HTR-8/SVneo (cell line): Measurements from ENCODE around the gene SLC30A5.
A peak's percentile ranks its signal among the peaks of the same experiment; 100 is the strongest.
"Not testable (repeated sequence)": the region's sequence is repeated elsewhere in the genome, so short reads cannot be mapped to it uniquely, and the experiment has no call there.

ENCODE experiments used
- DNase-seq: peaks from one replicate; pipeline ENCODE4 v3.0.0; 2011; ENCODE audit warnings: low spot score, mixed read lengths; ENCODE audit not compliant: insufficient read length
- FAIRE-seq: peaks from 2 replicates; lab custom pipeline; 2011; peaks lifted over from hg19 to GRCh38; lab: Jason Lieb, UNC

Gene SLC30A5

DNA sequence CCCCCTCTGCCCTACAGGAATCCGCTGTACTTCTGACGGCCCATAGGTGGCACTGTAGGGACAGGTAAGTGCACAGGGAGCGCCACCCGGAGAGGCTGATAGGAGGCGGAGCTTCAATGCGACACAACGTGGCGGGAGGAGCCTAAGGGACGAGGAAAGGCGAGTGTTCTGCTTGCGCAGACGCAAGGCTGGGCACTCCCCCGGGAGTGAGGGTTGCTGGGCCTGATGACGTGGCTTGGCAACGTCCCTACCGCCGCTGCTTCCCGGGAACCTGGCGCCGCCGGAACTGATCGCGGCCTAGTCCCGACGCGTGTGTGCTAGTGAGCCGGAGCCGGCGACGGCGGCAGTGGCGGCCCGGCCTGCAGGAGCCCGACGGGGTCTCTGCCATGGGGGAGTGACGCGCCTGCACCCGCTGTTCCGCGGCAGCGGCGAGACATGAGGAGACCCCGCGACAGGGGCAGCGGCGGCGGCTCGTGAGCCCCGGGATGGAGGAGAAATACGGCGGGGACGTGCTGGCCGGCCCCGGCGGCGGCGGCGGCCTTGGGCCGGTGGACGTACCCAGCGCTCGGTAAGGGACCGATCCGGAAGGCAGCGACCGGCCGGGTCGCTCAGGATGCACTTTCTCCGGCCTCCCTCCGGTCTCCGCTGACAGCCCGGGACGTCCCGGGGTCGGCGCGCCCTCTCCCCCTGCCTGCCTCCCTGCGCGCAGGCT is at the start of gene SLC30A5:
TSS of gene SLC30A5 (plus strand) at position 244 of the 712 bp plus-strand sequence. CDS start at position 486, 242 bp downstream.
- FAIRE-seq, result peak; percentile 98

DNA sequence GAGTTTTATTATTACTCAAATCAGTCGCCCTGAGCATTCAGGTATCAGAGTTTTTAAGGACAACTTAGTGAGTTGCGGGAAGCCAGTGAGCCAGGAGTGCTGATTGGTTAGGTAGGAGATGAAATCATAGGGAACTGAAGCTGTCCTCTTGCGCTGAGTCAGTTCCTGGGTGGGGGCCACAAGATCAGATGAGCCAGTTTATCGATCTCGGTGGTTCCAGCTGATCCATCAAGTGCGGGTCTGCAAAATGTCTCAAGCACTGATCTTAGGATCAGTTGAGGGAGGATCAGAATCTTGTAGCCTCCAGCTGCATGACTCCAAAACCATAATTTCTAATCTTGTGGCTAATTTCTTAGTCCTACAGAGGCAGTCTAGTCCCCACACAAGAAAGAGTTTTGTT is 48.6 kb upstream of the SLC30A5 start:
- DNase-seq, FAIRE-seq: not testable (repeated sequence)

More for the DNA sequence above, at the start of gene SLC30A5:
- peak; percentile 99 for DNase-seq

DNA sequence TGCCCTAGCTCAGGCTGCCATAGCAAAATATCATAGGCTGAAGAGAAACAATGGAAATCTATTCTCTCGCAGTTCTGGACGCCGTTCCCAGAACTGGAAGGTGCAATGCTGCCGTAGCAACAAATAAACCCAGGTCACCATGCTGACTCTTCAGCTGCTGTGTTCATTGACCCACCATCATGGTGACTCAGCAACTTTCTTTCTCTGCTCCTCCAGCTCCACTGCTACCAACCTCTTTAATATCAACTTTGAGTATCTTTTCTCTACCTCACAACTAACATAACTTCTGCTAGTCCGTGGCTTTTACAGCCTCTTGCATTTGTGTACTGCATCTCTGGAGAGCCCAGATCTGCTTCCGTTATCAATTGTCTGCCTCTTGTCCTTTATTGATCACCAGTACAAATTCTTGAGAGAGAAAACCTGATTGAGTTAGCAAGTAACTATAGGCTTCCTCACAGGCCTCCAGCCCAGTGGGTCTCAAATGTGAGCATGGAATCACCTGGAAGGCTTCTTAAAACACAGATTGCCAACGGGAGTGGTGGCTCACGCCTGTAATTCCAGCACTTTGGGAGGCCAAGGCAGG is 47.3 kb upstream of the SLC30A5 start:
- FAIRE-seq, result no peak
- DNase-seq, result no peak

DNA sequence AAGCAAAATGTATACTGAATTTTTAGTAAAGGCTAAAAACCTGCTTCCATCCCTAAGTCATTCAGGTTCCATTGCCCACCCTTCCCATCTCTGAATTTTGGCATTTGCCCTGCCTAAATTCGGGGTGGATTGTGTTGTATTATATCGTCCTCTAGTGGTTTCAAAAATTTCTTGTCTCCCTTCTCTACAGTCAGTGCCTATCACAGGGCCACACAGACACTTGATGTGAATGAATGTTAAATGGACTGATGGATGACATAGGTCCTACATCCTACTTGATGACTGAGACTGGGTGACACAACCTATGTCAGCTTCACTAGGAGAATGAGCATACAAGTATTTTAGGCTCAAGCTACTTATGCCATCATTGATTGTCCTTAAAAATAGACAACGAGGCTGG is 45.6 kb upstream of the SLC30A5 start:
- FAIRE-seq (no peak), DNase-seq (no peak)

DNA sequence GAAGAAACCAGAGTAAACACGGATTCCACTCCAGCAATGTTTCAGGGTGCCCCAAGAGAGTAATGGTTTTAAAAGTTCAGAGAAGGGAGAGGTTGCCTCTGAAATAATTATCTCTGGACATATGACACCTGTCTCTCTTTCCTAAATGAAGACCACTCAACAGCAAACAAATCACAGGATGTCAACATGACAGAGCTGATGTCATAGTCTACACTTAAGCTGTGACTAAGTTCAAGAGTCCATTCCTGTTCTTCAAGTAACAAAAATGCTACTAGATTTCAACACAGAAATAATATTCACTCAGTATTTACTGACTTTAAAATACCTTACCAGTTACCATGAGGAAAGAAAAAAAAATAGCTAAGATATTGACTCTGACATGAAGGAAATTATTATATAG is 44.7 kb upstream of the SLC30A5 start:
- no peak for FAIRE-seq
- DNase-seq, result no peak

DNA sequence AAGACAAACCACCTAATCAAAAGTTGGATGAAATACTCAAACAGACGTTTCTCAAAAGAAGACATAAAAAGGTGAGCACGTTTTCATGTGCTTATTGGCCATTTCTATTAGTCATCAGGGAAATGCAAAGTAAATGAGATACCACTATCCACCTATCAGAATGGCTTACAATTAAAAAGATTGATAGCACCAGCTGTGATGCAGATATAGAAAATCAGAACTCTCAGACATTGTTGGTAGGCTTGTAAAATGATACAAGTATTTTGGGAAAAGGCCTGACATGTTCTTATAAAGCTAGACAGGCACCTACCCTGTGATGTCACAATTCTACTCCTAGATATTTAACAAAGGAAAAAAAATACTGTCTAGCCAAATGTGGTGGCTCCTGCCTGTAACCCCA is 44.0 kb upstream of the SLC30A5 start:
- no peak for DNase-seq
- FAIRE-seq, result no peak

DNA sequence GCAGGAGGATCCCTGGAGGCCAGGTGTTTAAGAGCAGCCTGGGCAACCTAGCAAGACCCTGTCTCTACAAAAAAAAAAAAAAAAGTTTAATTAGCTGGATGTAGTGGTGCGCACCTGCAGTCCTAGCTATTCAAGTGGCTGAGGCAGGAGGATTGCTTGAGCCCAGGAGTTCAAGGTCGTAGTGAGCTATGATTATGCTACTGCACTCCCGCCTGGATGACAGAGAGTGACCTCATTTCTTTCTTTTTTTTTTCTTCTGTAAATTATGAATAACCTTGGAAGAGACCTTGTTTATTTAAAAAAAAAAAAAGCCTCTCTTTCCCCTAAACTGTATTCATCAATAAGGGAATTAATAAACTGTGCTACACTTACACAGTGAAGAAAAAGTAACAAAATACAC is 43.6 kb upstream of the SLC30A5 start:
- no peak for FAIRE-seq
- no peak for DNase-seq

DNA sequence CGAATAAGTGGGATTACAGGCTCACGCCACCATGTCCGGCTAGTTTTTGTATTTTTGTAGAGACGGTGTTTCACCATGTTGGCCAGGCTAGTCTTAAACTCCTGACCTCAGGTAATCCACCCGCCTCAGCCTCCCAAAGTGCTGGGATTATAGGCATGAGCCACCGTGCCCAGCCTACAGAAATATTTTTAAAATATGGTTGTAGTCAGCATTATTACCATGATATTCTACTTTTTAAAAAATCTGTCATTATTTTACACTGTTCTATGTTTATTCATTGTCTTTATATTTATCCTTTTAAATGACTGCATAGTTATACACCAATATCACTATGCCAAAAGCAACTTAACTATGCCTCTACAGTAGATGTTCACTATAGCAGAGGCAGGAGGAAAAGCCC is 41.6 kb upstream of the SLC30A5 start:
- no peak for FAIRE-seq

DNA sequence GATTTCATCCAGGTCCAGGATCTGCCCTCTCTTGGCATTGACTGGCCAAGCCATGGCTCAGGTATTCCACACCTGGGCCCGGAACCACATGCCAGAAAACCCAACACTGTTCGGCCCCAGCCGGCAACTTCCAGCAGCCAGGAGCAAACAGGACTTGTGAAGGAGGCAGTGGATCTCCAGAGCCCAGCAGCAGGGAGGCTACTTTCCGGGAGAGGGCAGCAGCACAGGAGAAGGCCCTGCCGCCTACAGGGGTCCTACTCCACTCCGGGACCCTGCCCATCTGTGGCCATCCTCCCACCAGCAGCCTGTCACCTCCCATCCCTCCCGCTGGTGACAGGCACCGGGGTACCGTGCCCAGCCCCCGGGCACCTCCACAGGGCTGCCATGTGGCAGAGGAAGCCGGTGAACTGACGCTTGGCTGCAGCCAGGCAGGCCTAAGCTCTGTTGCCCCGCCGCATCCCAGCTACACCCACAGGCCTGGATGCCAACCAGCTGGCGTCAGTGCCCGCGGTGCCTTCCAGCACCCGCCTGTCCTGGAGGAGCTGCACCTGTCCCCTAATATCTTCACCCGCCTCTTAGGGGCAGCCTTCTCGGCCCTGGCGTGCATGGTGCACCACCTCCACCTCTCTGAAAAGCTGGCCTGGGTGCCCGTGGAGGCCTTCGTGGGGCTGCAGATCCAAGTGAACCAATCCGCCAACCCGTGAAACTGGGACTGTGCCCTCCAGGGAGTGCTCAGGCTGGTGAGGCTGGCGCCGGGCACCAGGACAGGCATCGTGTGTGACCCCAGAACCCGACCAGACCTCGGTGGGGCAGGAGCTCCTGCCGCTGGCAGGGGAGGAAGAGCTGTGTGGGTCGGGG is 18.9 kb upstream of the SLC30A5 start:
- no peak for DNase-seq
- FAIRE-seq, result no peak

More for the DNA sequence above, 41.6 kb upstream of the SLC30A5 start:
- DNase-seq, result no peak

DNA sequence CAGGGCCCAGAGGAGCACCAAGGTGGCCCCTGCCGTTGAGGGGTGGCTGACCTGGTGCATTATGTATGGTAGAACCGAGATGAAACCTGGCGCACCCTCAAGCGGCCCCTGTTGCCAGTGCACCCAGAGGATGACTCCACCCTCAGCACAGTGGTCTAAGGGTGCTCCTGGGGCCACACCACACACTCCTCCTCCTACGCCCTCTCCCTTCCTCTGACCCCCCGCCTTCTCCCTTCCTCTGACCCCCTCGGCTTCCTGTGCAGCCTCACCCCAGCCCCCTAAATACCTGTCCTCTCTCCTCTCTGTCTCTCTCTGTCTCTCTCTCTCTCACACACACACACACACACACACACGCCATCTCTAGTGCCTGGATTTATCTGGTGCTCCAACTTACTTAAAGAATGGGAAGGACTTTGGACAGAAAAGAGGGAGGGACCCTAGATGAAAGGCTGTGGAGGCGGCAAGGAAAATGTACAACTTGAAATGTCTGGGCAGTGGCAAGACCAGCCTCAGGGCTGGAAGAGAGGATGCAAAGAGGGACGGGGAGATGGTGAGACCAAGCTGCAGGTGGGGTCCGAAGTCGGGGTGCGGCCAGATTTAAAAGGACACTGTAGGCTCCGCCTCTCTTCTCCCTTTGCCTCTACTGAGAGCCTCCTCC is 18.2 kb upstream of the SLC30A5 start:
- no peak for DNase-seq
- no peak for FAIRE-seq

DNA sequence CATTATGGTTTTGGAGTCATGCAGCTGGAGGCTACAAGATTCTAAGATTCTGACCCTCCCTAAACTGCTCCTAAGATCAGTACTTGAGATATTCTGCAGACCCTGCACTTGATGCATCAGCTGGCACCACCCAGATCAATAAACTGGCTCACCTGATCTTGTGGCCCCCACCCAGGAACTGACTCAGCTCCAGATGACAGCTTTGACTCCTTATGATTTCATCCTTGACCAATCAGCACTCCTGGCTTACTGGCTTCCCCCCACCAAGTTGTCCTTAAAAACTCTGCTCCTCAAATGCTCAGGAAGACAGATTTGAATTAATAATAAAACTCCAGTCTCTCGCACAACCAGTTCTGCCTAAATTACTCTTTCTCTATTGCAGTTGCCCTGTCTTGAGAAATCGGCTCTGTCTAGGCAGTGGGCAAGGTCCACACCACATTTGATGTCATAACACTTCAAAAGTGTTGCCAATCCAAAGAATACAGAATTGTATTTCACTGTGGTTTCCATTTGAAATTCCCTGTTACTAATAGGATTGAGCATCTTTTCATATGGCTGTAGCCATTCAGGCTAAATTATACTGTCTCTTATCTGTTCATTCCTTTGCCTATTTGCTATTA is 14.8 kb upstream of the SLC30A5 start:
- FAIRE-seq, result no peak
- DNase-seq, result no peak

DNA sequence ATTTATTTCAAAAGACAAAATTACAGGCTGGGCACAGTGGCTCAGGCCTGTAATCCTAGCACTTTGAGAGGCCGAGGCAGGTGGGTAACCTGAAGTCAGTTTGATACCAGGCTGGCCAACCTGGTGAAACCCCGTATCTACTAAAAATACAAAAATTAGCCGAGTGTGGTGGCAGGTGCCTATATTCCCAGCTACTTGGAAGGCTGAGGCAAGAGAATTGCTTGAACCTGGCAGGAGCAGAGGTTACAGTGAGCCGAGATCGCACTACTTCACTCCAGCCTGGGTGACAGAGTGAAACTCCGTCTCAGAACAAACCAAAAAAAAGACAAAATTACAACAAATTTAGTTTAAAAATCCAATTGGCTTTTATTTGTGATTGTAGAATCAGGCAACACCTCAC is 14.3 kb upstream of the SLC30A5 start:
- no peak for DNase-seq
- FAIRE-seq, result no peak

DNA sequence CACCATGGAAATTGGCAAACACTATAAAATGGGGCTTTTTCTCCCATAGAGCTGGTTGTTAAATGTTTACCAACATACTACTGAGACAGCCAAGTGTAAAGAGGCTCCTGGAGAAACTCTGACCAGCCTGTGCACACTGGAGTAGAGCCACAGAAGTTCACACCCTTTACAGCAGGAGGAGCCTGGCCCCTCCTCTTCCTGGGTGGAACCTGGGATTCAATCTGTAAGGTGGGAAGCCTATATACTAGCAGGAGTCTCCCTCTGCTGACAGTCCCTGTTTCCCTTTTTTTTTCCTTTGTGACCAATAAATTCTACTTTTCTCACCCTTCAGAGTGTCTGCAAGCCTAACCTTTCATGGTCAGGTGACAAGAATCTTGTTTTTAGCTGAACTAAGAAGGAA is 10.4 kb upstream of the SLC30A5 start:
- no peak for DNase-seq
- no peak for FAIRE-seq

DNA sequence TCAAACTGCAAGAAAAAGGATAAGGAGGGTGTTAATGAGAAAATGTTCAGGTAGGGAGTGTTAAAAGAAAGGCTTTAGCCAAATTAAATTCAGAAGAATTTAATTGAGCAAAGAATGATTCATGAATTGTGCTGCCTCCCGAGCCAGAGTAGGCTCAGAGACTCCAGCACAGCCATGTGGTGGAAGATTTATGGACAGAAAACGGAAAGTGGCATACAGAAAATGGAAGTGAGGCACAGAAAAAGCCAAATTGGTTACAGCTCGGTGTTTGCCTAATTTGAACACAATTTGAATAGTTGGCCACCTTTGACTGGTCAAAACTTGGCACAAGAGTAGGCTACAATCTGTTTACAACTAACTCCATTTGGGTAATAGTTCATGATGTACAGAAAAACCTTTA is 9.6 kb upstream of the SLC30A5 start:
- no peak for DNase-seq

DNA sequence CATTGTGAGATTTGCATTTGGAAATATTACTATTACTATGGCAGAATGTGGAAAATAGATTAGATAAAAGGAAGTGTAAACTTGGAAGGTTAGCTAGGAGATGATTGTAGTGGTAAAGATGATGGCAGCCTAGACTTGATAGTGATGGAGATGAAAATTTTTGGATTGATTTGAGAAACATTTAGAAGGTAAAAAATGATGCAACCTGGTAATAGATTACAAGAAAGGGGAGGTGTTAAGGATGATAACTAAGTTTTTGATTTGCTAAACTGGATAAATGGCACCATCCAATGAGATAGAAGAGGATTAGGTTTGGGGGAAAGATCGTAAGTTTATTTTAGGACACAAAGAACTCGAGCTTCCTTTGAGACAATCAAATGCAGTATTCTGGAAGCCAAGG is 8.9 kb upstream of the SLC30A5 start:
- no peak for DNase-seq
- FAIRE-seq, result no peak

More for the DNA sequence above, 9.6 kb upstream of the SLC30A5 start:
- no peak for FAIRE-seq

DNA sequence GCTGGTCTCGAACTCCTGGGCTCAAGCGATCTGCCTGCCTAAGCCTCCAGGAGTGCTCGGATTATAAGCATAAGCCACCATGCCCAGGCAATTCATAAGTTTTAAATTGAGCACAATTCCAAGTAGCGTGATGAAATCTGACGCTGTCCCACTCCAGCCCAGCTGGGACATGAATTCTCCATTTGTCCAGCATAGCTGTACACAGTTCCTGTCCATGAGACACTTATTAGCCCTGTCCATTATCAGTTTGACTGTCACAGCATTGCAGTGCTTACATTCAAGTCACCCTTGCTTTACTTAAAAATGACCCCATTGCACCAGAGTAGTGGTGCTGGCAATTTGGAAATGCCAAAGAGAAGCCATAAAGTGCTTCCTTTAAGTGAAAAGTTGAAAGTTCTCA is 7.6 kb upstream of the SLC30A5 start:
- FAIRE-seq (no peak), DNase-seq (no peak)

DNA sequence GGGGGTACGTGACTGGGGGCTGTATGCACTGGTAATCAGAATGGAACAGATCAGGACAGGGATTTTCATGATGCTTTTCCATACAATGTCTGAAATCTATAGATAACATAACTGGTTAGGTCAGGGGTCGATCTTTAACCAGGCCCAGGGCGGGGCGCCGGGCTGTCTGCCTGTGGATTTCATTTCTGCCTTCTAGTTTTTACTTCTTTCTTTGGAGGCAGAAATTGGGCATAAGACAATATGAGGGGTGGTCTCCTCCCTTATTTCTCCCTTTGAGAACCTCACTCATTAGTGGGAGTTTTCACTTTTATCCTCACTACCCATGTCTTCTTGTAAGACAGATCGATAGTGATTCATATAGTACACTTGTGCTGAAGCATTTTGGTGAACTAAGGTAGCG is 5.8 kb upstream of the SLC30A5 start:
- not testable (repeated sequence) for DNase-seq, FAIRE-seq

DNA sequence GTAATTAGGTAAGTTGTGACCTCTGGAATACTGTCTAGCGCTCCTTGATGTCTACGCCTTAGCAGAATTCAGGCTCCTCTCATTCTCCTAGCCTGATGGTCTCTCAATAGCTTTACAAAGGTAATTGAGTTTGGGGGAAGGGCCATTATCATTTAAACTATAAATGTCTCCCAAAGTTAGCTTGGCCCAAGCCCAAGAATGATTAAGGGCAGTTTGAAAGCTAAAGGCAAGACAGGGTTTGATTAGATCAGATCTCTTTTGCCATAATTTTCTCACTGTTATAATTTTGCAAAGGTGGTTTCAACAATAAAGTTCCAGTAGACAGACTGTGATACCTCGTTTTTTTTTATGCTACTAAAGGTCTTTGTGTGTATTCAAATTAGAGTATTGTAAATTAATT is 3.7 kb upstream of the SLC30A5 start:
- DNase-seq, result no peak
- FAIRE-seq, result no peak

DNA sequence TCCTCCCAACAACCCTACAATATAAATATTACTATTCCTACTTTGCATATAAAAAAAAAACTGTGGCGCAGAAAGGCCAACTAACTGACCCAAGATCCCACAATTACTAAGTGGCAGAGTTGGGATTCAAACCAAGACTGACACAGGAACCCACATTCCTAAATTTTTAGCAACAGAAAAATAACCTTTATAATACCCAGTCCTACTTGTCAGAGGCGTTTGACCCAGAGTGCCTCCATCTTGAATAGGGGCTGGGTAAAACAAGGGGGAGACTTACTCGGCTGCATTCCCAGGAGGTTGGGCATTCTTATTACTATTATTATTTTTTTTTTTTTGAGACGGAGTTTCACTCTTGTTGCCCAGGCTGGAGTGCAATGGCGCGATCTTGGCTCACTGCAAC is 2.0 kb upstream of the SLC30A5 start:
- no peak for FAIRE-seq
- no peak for DNase-seq

DNA sequence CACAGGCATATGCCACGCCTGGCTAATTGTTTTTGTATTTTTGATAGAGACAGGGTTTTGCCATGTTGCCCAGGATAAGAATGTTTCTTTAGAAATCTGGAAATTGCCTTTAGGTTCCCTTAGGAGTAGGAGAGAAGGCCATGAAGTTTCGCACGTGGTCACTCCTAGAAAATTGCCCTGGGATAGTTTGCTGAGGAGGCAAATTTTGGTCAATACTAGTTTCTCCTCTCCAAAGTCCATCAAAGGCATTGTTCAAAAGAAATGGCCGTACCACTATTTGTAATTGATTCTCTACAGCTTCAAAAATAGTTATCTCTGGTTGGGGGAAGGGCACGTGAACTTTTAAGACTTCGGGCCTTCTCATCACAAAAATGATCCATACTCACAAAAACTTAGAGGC is 845 bp upstream of the SLC30A5 start:
- no peak for DNase-seq
- no peak for FAIRE-seq
